Forelimb muscle (tissue), 1 donor: Measurements from ENCODE around the gene DNAH10. TPM values are rescaled to one million over a fixed set of nuclear protein-coding genes. Genes with fewer than 3 reads are reported as not detected.

ENCODE experiments used
- DNase-seq: peaks from one replicate; pipeline ENCODE4 v3.0.0-alpha.2; 2013; ENCODE audit warnings: low read depth
- polyA plus RNA-seq: library from polyadenylated mRNA; unstranded; fragments of 120-200 nt; gene quantifications from one replicate; pipeline ENCODE4 v1.2.1, GENCODE V29; 2013; ENCODE audit not compliant: insufficient read length

Gene DNAH10
- polyA plus RNA-seq, 1 donor, result 1.6 TPM

- no peak for DNase-seq
These were observed 83.8 kb downstream of the DNAH10 start for GRCh38 chr12:123845881-123846280.

GRCh38 chr12:123846340-123846739, 84.2 kb downstream of the DNAH10 start:
- no peak for DNase-seq

DNA sequence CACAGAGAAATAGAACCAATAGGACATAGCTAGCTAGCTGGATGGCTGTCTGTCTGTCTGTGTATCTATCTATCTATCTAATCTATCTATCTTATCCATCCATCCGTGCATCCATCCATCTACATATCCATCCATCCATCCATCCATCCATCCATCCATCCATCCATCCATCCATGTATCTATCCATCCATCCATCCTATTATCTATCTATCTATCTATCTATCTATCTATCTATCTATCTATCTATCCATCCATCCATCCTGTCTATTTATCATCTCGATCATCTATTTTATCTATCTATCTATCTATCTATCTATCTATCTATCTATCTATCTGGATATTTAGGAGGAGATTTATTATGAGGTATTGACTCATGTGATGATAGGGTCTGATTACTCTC, 84.9 kb downstream of the DNAH10 start:
- DNase-seq, result no peak

- no peak for DNase-seq
These were observed 85.8 kb downstream of the DNAH10 start for GRCh38 chr12:123847876-123848275.

GRCh38 chr12:123849517-123849916, 87.4 kb downstream of the DNAH10 start:
- no peak for DNase-seq

DNA sequence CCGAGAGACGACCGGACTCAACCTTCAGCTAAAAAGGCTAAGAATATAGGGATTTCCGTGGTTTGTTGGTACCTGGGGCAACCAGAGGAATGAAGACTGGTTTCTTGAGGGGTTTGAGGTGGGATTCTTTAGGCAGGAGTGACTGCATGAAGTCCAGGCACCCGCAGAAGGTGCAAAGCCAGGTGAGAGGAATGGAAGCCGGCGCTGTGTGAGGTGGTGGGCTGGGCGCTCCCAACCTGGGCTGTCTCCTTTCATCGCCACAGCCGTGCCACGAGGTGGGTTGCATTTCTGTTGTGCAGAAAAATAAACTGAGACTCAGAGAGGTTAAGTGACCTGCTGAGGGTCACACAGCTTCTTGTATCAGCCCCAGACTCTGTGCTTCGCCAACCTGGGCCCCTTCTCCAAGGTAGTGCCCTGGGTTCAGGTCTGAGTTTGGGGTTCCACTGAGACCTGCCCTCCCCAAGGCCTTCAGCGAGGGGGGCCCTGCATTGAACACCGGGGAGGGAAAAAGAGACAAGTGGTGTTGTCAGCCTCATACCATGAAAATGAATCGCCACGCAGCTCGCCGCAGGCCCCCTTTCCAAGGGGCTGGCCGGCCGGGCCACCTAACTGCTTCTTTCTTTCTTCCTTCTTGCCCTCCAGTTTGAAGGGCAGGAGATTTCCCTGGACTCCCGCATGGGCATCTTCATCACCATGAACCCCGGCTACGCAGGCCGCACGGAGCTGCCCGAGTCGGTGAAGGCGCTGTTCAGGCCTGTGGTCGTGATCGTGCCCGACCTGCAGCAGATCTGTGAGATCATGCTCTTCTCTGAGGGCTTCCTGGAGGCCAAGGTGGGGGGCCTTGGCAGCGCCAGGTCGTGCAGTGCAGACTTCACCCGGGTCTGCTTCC, 88.4 kb downstream of the DNAH10 start:
- DNase-seq, result no peak

GRCh38 chr12:123853396-123854070, 91.4 kb downstream of the DNAH10 start:
- no peak for DNase-seq

DNA sequence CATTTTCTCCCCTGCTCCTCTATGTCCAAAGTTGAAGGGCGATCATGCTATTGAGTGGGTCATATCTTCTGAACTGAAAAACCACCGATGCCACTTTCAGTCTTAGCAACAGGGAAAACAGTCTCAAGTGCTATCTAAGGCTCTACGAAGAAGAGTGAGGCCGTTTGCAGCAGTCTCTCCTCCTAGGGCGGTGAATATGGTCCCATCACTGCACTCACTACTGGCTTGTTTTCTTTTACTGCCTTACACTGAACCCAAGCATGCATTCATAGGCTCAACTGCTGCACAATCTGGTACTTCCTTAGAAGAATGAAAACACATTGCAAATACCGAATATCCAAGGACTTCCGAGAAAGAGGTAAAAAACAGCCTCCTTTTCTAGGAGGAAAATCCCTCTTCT, 92.1 kb downstream of the DNAH10 start:
- DNase-seq, result no peak

GRCh38 chr12:123854918-123855317, 92.8 kb downstream of the DNAH10 start:
- no peak for DNase-seq

DNA sequence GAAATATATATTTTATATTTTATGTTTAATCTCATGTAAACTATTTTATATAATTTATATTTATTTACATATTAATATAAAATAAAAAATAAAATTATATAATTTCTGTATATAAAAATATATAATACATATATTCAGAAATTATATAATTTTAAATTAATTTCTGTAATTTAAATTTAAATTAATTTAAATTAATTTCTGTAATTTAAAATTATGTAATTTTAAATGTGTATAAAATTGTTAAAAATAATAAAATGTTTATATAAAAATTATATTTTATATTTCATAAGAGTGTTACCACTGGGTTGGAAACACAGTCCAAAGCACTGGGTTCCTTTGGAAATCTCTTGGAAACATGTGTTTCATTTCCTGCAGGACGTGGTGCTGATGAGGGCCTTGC, 94.6 kb downstream of the DNAH10 start:
- DNase-seq, result no peak

- DNase-seq, result no peak
These were observed 96.1 kb downstream of the DNAH10 start for GRCh38 chr12:123858176-123858575.

- no peak for DNase-seq
These were observed 96.9 kb downstream of the DNAH10 start for GRCh38 chr12:123859035-123859434.

DNA sequence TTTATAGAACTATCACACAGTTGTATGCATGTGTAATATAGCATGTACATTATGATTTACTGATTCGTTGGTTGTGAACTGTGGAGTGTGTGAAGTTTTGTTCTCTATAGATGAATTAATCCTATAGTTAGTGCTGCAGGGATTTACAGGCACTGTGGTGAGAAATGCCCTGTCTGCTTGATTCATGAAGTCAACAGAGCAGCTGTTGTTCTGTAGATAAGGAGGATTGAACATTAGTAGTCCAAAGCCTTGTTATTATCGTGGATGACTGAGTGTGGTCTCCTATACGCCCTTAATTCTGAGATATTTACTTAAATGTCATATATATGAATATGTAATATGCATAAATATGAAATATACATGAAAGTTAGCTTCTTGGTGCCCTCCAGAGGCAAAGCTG, 98.3 kb downstream of the DNAH10 start:
- no peak for DNase-seq

- no peak for DNase-seq
These were observed 99.3 kb downstream of the DNAH10 start for GRCh38 chr12:123861392-123861791.

DNA sequence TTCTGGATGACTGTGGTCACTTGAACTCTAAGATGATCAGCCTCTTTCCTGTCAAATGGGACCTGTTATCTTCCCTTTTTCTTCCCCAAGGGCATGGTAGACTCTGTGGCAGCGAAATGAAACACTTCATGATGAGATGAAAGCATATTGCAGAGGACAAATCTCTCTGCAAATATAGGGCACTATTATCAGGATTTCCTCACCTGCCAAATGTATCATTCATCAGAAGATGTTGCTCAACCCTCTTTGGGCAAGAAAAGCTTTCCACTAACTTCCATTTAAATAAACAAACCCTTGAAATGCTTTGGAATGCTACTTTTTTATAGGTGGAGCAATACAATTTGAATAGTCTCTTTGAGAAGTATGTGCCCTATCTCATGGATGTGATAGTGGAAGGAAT, 105.0 kb downstream of the DNAH10 start:
- DNase-seq, result no peak

DNA sequence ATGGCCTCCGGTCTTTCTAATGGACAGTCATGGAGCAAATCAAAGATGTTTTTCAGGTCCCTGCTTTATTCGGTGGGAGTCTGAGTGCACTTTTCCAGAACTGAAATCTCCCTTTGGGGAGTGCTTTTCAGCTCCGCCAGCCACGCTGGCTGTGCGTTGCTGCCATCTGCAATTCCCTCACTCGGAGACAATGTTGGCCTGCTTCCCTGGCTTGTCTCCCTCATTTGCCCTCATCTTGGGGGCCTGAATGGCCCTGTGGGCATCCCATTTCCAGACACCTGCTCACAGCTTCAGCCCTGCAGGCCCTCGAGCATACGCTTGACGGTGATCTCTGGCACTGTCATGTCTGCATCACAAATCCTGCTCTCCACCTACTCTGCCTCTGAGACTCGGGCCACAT, 106.7 kb downstream of the DNAH10 start:
- no peak for DNase-seq

- DNase-seq, result no peak
These were observed 111.7 kb downstream of the DNAH10 start for GRCh38 chr12:123873793-123874192.

GRCh38 chr12:123877968-123878367, 115.9 kb downstream of the DNAH10 start:
- DNase-seq, result no peak

- DNase-seq, result no peak
These were observed 117.0 kb downstream of the DNAH10 start for GRCh38 chr12:123879101-123879500.

DNA sequence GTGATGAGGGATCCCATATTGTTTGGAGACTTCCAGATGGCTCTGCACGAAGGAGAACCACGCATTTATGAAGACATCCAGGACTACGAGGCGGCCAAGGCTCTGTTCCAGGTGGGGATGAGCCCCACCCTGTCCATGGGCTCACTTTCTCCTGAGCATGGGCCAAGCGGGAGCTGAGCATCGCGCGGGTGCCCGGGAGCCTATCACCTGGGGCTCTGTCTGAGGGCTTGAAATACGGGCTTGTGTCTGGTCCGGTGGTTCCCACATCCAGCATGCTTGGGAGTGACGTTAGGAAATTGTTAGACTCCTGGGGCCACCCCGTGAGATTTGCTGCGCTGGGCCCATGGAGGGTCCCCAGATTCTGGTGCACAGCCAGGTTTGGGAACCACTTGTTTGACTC, 117.6 kb downstream of the DNAH10 start:
- DNase-seq, result no peak

DNA sequence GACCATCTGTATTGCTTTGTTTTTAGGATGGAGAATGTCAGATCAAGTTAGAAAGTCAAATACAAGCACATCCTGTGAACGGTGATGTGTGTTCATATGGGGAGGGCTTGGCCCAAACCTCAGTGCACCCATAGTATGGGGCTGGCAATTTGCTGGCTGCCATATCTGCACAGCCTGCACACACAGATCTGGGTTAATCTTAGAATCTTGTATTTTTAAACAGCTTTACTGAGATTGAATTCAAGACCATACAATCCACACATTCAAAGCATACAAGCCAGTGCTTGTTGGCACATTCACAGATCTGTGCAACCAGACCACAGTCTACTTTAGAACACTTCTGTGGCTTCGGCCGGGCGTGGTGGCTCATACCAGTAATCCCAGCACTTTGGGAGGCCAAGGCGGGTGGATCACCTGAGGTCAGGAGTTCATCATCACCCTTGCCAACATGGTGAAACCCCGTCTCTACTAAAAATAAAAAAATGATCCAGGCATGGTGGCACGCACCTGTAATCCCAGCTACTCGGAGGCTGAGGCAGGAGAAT, 120.1 kb downstream of the DNAH10 start:
- DNase-seq, result no peak

DNA sequence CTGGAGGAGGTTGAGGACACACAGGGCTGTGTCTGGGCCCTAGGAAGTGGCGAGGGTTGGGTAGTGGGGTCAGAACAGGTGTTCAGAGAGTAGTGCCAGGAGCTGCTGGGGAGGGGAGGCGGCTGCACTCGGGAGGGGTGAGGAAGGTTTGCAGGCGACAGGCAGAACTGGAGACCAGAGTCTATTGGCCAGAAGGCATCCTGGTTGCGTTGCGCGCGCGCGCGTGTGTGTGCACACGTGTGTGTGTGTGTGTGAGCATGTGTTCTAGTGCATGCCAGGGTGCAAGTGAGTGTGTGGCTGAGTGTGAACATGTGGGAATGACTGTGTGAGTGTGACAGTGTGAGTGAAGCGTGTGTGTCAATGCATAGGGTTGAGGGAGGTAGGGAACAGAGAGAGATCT, 124.2 kb downstream of the DNAH10 start:
- DNase-seq, result no peak
